Activated CD4-positive, alpha-beta T cell treated with anti-CD3 and anti-CD28 coated beads for 4 hours (primary cell): ENCODE measurements around the gene DUS2.
"Not testable (repeated sequence)": the region's sequence is repeated elsewhere in the genome, so short reads cannot be mapped to it uniquely, and the experiment has no call there.

Experiments
- DNase-seq, 2 donors: peaks; one replicate each; pipeline ENCODE4 v3.0.0-alpha.2; 2020

DUS2 gene

DNA sequence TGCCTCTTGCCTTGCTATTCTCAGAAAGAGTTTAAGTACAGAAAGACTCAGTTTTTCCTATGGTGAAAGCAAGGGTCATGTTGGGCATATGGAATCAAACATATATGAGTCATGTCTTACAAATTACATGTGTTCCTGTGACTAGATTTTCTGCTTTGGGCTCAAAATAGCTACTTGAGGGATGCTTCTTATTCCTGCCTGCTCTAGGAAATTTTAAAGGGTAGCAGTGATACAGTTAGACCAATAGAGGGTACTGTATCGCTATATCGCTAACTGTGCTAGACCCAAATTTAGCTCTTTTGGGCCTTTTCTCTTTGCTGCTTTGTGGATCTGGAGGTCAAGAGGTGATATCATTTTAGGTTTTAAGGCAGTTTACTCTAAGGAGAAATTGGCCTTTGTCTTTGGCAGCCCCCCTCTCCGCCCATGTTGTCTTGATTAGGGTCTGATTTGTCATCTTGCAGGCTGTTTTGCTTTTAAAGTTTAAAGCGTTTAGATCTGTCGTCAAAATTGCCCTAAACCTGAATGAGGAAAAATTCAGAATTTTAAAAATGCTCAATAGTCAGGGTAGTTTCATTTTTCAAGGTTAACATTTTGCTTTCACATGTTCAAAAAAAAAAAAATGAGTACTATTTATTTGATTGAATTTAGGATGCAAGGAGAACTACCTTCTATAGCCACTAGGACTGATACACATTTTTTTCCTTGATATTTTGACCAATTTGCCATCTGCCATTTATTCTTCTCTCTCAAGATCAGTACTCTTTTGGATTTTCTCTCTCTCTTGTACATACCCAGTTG is 70.9 kb downstream of the DUS2 start:
- no peak for DNase-seq

DNA sequence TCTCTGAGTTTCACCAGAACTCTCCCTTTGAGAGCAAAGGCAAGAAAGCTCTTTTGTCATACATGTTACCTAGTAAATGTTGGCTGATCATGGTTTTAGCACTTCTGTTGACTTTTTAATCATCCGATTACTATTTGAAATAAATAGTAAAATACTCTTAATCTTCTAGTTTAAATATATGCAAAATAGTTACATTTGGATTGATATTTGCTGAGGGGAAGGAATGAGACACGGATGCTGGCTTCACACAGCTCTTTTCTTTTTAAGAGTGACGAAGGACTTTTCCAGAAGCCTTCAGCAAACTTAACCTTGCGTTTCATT is 71.5 kb downstream of the DUS2 start:
- no peak for DNase-seq

DNA sequence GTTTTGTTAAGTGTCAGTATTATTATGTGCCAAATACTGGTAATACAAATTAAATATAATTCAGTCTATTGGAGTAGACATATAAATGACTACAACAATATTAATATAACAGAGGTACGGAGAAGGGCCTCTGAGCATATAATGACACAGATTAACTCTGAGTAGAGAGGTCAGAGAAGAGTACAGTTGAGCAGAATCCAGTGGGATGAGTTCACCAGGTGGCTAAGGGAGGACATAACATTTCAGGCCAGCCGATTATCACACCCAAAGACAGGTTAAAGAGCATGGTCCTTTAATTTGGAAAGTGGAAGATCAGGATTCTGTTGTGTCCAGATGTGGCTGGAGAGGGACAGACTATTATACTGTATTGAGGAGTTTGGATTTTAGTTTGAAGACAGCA is 73.4 kb downstream of the DUS2 start:
- DNase-seq, result no peak

DNA sequence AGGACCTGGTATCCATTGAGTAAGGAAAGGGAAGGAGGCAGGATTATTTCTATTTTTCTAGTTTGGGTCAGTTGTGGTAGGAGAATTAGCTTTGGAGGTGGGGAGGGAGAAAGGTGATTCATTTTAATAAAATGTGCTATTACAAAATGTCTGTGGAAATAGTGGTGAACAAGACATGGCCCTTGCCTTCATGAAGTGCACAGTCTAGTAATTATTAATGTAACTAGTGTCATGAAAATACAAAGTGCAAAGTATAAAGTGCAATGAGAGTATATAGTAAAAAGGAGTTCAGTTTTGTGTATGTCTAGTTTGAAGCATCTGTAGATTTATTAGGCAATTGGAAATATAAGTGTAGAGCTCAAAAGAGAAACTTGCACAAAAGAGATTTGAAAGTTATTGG is 74.0 kb downstream of the DUS2 start:
- DNase-seq, result no peak

DNA sequence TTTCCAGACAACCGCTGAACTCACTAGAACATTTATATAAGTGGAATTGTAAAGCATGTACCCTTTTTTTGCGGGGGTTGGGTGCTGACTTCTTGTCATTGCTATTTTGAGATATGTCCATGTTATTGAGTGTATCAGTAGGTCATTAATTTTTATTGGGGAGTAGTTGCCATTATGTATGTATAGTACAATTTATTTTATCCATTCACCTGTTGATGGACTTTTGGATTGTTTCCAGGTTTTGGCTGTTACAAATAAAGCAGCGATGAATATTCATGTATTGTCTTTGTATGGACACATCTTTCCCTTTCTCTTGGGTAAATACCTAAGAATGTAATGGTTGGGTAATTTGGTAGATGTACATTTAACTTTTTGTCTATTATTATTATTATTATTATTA is 74.8 kb downstream of the DUS2 start:
- no peak for DNase-seq

DNA sequence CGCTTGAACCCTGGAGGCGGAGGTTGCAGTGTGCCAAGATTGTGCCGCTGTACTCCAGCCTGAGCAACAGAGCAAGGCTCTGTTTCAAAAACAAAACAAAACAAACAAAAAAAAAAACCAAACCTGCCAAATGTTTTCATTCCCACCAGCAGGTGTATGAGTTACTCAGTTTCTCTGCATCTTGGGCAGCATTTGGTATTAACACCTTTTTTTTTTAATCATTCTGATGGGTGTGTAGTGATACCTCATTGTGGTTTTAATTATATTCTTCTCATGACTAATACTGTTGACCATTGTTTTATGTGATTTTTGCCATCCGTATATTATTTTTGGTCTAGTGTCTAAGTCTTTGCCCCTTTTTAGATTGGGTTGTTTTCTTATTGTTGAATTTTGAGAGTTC is 77.4 kb downstream of the DUS2 start:
- DNase-seq, result no peak

DNA sequence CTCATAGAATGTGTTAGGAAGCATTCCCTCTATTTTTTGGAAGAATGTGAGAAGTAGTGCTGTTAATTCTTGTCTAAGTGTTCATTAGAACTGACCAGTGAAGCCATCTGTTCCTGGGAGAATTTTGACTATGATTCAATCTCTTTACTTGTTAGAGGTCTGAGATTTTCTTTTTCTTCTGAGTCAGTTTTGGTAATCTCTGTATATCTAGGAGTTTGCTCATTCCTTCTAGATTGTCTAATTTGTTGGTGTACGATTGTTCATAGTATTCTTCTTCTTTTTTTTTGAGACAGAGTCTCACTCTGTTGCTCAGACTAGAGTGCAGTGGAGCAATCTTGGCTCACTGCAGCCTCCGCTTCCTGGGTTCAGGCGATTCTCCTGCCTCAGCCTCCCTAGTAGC is 82.5 kb downstream of the DUS2 start:
- no peak for DNase-seq

DNA sequence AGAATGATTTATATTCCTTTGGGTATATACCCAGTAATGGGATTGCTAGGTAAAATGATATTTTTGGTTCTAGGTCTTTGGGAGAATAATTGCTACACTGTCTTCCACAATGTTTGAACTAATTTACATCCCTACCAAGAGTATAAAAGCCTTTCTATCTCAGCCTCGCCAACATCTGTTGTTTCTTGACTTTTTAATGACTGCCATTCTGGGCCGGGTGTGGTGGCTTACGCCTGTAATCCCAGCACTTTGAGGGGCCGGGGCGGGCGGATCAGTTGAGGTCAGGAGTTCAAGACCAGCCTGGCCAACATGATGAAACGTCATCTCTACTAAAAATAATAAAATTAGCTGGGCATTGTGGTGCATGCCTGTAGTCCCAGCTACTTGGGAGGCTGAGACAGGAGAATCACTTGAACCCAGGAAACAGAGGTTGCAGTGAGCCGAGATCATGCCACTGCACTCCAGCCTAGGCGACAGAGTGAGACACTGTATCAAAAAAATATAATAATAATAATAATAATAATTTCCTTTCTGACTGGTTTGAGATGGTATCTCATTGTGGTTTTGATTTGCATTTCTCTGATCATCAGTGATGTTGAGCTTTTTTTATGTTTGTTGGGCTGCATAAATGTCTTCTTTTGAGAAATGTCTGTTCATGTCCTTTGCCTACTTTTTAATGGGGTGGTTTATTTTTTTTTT is 84.3 kb downstream of the DUS2 start:
- not testable (repeated sequence) for DNase-seq

DNA sequence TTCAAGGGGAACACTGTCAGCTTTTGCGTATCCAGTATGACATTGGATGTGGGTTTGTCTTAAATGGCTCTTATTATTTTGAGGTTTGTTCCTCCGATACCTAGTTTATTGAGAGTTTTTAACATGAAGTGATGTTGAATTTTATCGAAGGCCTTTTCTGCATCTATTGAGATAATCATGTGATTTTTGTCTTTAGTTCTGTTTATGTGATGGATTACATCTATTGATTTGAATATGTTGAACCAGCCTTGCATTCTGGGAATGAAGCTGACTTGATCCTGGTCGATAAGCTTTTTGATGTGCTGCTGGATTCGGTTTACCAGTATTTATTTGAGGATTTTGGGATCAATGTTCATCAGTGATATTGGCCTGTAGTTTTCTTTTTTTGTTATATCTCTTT is 86.1 kb downstream of the DUS2 start:
- DNase-seq, result not testable (repeated sequence)

DNA sequence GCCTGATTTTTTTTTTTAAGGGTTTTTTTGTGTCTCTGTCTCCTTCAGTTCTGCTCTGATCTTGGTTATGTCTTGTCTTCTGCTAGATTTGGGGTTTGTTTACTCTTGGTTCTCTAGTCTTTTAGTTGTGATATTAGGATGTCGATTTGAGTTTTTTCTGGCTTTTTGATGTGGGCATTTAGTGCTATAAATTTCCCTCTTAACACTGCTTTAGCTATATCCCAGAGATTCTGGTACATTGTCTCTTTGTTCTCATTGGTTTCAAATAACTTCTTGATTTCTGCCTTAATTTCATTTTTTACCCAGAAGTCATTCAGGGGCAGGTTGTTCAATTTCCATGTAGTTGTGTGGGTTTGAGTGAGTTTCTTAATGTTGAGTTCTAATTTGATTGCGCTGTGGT is 87.5 kb downstream of the DUS2 start:
- not testable (repeated sequence) for DNase-seq

DNA sequence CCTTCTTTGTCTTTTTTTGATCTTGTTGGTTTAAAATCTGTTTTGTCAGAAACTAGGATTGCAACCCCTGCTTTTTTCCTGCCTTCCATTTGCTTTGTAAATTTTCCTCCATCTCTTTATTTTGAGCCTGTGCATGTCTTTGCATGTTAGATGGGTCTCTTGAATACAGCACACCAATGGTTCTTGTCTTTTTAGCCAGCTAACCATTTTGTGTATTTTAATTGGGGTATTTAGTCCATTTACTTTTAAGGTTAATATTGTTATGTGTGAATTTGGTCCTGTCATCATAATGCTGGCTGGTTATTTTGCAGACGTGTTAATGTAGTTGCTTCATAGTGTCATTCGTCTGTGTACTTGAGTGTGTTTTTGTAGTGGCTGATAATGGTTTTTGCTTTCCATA is 88.3 kb downstream of the DUS2 start:
- DNase-seq, result no peak

DNA sequence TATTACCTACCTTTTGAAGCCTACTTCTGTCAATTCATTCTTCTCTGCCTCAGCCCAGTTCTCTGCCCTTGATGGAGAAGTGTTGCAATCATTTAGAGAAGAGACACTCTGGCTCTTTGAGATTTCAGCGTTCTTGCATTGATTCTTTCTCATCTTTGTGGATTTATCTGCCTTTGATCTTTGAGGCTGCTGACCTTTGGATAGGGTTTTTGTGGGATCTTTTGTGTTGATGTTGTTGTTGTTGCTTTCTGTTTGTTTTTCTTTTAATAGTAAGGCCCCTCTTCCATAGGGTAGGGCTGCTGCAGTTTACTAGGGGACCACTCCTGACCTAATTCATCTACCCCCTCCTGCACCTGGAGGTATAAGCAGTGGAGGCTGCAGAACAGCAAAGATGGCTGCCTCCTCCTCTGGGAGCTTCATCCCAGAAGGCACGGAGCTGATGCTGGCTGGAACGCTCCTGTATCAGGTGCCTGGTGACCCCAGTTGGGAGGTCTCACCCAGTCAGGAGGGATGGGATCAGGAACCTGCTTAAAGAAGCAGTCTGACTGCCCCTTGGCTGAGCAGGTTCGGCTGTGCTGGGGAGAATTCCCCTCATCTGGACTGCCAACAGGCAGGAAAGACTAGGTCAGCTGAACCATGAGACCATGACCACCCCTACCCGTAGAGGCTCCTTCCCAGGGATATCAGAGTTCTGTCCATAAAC is 90.1 kb downstream of the DUS2 start:
- no peak for DNase-seq

DNA sequence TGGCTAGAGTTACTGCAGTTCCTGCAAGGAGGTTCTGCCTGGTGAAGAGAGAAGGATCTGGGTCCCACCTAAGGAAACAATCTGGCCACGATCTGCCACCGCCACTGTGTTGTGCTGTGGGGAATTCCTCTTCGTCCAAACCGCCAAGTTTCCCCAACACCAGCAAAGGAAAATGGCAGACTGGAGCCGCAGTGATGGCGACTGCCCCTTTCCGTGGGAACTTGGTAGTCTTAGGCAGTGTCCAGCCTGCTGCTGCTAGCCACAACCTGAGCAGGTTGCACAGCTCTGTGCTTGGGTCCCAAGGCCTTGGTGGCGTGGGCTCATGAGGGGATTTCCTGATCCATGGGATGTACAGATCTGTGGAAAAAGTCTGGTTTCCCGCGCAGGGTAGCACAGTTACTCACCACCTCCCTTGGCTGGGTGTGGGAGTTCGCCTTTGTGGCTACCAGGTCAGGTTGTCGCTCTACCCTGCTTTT is 90.7 kb downstream of the DUS2 start:
- no peak for DNase-seq

DNA sequence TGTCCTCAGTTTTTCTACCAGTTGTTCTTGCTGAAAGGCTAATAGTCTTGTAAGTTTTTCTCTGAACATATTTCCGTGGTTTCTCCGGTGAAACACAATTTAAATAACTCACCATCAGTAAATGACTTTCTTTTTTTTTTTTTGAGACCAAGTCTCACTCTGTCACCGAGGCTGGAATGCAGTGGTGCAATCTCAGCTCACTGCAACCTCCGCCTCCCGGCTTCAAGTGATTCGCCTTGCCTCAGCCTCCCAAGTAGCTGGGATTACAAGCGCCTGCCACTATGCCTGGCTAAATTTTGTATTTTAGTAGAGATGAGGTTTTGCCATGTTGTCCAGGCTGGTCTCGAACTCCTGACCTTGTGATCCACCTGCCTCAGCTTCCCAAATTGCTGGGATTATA is 91.9 kb downstream of the DUS2 start:
- not testable (repeated sequence) for DNase-seq

DNA sequence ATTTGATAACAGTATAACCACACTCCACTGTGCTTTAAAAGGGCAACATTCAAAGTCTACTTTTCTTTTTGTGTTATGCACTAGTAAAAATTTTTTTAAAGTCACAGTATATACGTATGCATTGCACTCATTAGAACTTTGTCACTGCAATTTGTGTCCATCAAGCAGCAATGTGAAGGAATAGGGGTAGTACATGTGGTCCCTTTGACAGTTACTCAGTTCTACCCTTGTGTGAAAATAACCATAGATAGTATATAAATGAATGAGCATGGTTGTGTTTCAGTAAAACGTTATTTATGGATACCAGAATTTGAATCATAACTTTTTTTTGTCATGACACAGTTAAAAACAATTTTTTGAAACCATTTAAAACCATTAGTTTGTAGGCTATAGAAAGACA is 92.8 kb downstream of the DUS2 start:
- DNase-seq, result no peak

DNA sequence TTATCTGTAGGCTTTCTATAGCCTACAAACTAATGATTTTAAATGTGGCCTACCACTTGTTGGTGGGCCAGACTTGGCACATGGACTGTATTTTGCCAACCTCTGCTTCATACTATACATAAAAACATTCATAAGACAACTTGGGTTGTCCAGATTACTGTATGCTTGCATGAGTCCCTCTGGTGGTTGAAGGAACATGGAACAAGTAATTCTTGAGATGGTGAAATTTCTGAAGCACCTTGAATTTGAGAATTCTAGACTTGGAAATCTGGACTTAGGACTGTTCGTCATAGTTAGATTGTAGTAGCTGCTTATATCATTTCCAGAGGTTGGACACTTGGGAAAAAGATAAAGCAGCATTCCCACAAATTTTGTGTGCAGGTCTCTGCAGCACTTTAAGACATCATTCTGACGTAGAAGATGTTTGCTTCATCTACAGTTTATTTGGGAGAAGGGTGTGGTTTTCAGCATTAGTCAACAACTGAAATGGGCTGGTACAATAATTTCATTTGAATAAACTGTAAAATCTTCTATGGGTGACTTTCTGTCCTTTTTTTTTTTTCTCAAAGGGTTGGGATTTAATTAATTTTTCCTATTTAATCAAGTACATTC is 93.3 kb downstream of the DUS2 start:
- no peak for DNase-seq

DNA sequence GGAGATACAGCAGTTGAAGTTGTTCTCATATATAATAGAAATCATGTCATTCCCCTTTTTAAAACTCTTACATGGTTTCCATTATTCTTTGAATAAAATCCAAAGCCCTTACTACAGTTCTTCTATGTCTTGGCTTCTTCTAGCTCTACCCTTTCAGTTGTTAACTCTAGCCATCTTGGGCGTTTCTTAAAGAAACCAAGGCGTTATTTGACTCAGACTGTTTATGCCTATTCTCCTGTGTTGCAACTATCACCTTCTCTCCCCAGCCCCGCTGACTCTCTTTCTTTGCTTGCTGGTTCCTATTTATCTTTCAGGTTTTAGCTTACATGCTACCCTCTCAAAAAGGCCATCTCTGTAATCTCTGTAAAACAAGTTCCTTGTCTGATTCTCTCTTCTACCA is 94.8 kb downstream of the DUS2 start:
- no peak for DNase-seq

DNA sequence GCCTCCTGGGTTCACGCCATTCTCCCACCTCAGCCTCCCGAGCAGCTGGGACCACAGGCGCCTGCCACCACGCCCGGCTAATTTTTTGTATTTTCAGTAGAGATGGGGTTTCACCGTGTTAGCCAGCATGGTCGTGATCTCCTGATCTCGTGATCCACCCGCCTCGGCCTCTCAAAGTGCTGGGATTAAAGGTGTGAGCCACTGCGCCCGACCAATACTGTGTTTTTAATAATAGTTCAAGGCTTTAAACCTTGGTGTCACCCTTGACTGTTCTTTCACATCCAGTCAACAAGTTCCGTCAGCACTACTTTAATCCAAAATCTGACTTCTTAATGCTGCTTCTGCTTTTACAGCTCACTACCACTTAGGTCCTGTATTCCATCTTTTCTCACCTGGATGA is 95.9 kb downstream of the DUS2 start:
- DNase-seq, result not testable (repeated sequence)

DNA sequence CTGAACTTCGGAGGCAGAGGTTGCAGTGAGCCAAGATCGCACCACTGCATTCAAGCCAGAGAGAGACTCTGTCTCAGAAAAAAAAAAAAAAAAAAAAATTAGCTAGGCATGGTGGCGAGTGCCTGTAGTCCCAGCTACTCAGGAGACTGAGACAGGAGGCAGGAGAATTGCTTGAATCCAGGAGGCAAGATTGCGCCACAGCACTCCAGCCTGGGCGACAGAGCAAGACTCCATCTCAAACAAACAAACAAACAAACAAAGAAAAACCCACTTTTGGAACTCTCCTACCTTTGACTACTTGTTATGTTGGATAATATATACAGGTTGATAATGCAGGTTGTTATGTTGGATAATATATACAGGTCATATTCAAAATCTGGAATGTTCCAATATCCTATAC is 97.4 kb downstream of the DUS2 start:
- not testable (repeated sequence) for DNase-seq

DNA sequence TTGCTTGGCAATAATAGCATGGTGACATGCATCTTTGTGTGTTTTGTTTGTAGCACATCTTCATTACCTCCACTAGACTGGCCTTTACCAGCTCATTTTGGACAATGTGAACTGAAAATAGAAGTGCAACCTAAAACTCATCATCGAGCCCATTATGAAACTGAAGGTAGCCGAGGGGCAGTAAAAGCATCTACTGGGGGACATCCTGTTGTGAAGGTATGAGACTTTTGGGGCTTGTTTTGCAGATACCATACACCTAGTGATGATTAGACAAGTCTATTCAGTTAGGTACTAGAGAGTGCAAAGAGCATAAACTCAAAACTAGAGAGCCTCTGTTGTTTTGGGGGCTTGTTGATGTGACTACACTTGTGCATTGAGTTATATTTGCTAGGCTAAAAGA is 103.3 kb downstream of the DUS2 start:
- DNase-seq, result no peak

DNA sequence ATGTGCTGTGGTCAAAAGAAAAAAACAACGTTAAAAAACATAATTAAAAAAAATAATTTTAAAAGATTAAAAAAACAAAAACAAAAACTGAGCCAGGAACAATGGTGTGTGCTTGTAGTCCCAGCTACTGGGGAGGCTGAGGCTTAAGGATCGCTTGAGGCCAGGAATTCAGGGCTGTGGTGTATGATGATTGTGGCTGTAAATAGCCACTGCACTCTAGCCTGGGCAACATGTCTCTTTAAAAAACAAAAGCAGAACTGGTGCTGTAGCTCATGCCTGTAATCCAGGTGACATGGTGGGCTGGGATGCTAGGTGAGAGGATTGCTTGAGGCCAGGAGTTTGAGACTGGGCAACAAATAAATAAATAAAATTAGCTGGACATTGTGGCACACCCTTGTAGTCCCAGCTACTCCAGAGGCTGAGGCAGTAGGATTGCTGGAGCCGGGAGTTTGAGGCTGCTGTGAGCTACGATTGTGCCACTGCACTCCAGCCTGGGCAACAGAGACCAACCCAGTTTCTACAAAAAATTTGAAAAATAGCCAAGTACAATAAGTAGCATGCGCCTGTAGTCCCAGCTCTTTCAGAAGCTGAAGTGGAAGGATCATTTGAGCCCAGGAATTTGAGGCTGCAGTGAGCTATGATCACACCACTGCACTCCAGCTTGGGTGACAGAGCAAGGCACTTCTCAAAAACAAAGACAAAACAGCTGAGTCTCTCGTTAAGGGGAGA is 105.7 kb downstream of the DUS2 start:
- no peak for DNase-seq
